HG03520 (cell line): Measurements from ENCODE around the gene SPPL2B.
A peak's percentile ranks its signal among the peaks of the same experiment; 100 is the strongest.
"Not testable (repeated sequence)": the region's sequence is repeated elsewhere in the genome, so short reads cannot be mapped to it uniquely, and the experiment has no call there.

Source experiments
- ATAC-seq: cut with Tn5 transposase; IDR thresholded peaks from one replicate; pipeline ENCODE4 v1.9.1; 2021; ENCODE audit warnings: mild to moderate bottlenecking, moderate library complexity; ENCODE audit not compliant: unreplicated experiment

SPPL2B gene

DNA sequence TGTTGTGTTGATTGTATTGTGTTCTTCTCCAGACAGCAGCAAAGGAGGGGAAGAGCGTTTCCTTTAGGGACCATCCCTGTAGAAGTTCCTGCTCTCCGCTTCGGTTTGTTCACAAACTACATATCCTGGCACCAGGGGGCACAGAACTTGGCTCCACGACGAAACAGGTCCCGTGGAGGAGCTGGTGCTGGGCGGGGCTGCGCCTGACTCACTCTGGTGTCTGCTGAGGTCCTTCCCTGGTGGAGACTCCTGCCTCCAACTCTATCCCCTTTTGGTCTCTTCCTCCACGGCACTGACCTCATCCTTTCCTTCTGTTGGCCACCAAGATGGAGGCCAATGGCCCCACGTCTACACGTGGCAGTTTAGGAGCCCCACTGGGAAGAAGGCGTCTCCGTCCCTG, 46.3 kb downstream of the SPPL2B start:
- ATAC-seq: no peak

DNA sequence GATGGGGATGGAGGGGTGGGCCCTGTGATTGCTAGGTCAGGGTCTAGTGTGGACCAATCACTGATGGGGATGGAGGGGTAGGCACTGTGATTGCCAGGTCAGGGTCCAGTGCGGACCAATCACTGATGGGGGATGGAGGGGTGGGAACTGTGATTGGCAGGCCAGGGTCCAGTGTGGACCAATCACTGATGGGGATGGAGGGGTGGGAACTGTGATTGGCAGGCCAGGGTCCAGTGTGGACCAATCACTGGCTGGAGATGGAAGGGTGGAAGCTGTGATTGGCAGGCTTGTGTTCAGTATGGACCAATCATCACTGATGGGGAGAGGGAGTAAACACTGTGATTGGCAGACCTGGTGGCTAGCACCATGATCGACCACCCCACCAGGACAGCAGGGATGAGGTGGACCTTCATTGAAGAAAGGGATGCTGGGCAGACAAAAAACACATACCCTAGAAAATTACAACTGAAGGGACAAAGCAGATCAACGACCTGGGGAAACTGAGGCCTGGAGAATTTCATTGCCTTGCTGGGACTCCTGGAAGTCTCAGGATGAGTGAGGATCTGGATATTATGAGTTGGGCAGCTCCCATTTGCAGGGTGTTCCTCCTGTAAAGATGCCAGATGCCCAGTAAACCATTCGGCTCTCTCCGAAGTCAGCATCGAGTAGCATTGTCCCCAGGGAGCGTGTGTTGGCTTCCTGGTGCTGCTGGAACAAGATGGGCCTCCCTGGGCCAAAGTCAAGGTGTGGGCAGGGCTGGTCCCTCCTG, 47.1 kb downstream of the SPPL2B start:
- ATAC-seq: no peak

DNA sequence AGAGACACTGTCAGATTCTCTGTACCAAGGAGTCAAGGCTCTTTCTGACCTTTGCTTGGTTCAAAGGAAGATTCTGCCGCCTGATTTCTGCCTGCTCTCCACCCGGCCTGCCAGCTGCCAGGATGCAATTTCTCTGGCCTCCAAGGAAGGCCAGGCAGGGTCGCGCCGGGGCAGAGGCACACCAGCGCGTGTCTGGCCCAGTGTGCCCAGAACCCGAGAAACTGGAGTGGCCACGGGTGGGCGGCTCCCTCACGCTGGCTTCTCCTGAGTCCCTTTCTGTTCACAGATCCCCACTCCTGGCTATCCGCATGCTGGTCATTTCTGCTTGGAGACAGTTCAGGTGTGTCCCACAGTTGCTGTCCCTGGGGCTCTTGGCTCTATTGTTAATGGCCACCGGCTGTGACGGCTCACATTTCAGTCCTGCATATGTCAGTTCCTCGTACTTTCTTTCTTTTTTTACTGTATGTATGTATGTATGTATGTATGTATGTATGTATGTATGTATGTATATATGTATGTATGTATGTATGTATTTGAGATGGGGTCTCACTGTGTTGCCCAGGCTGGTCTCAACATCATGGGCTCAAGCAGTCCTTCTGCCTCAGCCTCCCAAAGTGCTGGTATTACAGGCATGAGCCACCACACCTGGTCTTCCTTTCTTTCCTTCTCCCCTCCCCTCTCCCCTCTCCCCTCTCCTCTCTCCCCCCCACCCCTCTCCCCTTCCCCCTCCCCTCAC, 48.5 kb downstream of the SPPL2B start:
- no peak for ATAC-seq

DNA sequence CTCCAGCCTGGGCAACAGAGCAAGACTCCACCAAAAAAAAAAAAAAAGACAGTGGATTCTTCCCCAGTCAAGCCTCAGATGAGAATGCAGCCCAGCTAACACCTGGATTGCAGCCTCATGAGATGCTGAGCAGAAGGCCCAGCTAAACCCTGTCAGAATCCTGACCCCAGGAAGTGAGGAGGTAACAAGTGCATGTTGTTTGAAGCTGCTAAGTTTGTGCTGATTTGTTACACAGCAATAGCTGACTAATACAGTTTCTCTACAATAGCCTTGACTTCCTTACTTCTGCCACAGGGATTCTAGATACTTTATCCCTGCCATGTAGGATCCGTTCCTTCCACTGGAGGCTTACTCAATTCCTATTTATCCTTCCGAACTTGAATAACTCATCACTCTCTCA, 52.1 kb downstream of the SPPL2B start:
- no peak for ATAC-seq

DNA sequence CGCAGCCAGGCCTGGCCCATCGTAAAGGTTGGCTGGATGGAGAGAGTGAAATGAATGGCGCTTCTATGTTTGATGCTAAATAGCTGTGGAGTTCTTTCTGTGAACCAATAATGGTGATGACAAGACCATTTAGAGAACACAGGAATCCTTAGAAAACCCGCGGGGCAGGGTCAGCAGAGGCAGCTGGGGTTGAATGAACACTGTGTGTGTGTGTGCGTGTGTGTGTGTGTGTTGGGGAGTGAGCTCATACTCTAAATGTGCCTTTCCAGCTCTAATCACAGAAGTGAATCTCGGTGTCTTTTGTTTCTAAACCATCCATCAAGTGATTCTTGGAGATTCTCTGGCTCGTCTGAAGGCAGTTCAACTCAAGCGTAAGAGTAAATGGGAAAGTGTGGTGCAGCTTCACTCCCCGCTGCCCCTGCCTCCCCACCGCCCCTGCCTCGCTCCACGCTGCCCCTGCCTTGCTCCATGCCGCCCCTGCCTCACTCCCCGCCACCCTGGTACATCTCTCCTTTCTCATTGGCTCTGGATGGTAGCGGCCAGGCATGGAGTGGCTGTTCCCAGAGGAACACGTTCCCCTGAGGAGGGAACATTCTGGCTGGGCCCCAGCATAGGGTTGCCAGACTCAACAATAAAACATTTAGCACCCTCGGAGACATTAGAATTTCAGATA, 52.8 kb downstream of the SPPL2B start:
- no peak for ATAC-seq

DNA sequence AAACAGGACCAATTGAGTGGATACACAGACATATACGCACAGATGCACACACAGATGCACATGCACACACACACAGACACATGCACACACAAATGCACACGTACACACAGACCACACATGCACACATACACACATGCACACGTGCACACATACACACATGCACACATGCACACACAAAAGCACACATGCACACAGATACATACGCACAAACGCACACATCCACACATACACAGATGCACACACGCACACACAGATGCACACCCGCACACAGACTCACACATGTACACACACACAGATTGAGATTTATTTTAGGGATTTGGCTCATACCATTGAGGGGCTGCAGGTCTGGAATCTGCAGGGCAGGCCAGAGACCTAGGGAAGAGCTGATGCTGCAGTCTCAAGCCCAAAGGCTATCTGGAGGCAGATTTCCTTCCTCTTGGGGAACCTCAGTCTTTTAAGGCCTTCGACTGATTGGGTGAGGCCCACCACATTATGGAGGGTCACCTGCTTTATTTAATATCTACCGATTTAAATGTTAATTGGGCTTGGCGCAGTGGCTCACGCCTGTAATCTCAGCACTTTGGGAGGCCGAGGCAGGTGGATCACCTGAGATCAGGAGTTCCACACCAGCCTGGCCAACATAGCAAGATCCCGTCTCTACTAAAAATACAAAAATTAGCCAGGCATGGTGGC, 54.2 kb downstream of the SPPL2B start:
- no peak for ATAC-seq

GRCh38 chr19:2385053-2385721, 56.7 kb downstream of the SPPL2B start:
- no peak for ATAC-seq

GRCh38 chr19:2387367-2388288, 59.1 kb downstream of the SPPL2B start:
- no peak for ATAC-seq

- no peak for ATAC-seq
These were observed 61.1 kb downstream of the SPPL2B start for GRCh38 chr19:2389594-2389993.

GRCh38 chr19:2391118-2391725, 62.7 kb downstream of the SPPL2B start:
- no peak for ATAC-seq

- ATAC-seq: no peak
These were observed 63.9 kb downstream of the SPPL2B start for GRCh38 chr19:2392366-2392765.

DNA sequence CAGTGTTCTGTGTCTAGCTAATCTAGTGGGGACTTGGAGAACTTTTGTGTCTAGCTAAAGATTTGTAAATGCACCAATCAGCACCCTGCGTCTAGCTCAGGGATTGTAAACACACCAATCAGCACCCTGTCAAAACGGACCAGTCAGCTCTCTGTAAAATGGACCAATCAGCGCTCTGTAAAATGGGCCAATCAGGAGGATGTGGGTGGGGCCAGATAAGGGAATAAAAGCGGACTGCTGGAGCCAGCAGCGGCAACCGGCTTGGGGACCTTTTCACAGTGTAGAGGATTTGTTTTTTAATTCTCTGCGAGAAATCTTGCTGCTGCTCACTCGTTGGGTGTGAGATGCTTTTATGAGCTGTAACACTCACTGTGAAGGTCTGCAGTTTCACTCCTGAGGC, 64.4 kb downstream of the SPPL2B start:
- not testable (repeated sequence) for ATAC-seq

DNA sequence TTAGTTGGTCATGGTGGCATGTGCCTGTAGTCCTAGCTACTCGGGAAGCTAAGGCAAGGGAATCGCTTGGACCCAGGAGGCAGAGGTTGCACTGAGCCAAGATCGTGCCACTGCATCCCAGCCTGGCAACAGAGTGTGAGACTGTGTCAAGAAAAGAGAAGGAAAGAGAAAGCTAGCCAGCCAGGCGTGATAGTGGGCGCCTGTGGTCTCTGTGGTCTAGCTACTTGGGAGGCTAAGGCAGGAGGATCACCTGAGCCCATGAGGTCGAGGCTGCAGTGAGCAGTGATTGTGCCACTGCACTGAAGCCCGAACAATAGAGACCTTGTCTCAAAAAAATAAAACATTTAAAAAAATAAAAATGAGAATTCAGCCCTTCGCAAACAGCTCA, 65.6 kb downstream of the SPPL2B start:
- ATAC-seq: peak; percentile 12

DNA sequence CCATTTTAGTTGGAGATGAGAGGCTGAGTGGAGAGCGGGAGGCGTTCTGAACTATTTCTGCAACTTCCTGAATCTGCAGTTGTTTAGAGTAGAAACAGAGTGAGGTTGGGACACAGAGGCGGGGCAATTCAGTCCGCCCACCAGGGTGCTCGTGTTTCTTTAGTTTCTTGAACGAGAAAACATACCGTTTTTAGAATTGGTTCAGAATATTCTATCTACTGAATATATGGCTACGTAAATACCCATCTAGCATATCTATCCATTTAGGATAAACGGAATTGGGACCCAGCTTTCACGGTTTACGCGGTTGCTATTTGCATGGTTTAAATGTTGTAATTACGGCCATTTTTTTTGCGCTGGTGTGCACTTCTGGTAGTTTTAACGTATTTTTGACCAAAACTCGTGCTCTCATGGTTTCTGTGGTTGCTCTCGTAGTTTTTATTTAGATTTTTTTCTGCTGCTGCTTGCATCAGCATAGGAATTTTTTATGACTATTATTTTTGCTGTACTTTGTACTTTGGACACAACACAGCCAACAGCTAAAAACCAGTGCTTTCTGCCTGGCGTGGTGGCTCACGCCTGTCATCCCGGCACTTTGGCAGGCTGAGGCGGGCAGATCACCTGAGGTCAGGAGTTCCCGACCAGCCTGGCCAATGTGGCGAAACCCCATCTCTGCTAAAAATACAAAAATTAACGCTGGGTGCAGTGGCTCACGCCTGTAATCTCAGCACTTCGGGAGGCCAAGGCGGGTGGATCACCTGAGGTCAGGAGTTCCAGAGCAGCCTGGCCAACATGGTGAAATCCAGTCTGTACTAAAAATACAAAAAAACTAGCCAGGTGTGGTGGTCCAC, 66.2 kb downstream of the SPPL2B start:
- peak; percentile 54 for ATAC-seq

GRCh38 chr19:2395293-2395829, 66.9 kb downstream of the SPPL2B start:
- ATAC-seq: not testable (repeated sequence)

GRCh38 chr19:2397173-2397572, 68.7 kb downstream of the SPPL2B start:
- not testable (repeated sequence) for ATAC-seq

- ATAC-seq: no peak
These were observed 70.3 kb downstream of the SPPL2B start for GRCh38 chr19:2398735-2399305.

GRCh38 chr19:2399582-2399981, 71.1 kb downstream of the SPPL2B start:
- ATAC-seq: no peak
